ENCODE data around the gene SLC2A14. TPM values are rescaled to one million over a fixed set of nuclear protein-coding genes. Genes with fewer than 3 reads are reported as not detected.
"Not testable (repeated sequence)": the region's sequence is repeated elsewhere in the genome, so short reads cannot be mapped to it uniquely, and the experiment has no call there.

SLC2A14 gene
- total and polyA plus RNA-seq, 2 experiments from 2014 or later = not detected

DNA sequence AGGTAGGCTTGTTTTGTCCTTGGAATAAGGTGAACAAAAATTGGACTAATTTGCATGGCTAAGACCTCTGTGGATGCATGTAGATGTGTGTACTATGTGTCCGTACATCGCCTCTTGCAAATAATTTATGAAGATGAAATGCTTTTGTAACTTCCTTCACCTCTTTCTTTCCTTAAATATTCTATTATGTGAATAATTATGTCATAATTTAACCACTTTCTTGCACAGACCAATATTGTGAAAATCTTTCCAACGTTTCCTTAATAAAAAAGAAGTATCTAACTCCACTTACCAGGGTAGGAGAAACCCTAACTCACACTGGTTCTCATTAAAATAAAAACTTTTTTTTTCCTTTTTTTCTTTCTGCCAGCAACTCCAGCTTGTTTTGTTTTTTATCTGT is 79.5 kb downstream of the SLC2A14 start:
- Histone ChIP-seq H3F3A (ENCODE audit: insufficient read depth) (no peaks in the 10 kb centered on the region), H3K27me3 (replicated peaks; ENCODE audit: insufficient read depth) (peaks cover 33% of the 10 kb centered on the region), H3K27ac (no peak overlapping the region), H3K9ac (no peak overlapping the region), H3K4me2 (ENCODE audit: unreplicated experiment) (no peak overlapping the region), H3K36me3 (ENCODE audit: low read depth) (no peaks in the 10 kb centered on the region), H3K79me2 (ENCODE audit: insufficient read depth) (no peaks in the 10 kb centered on the region), H3K9me2 (ENCODE audit: insufficient read depth) (no peaks in the 10 kb centered on the region), H4K20me1 (ENCODE audit: insufficient read depth) (no peaks in the 10 kb centered on the region), H3K4me3 (no peak overlapping the region), H3K4me1 (ENCODE audit: insufficient read depth) (no peaks in the 10 kb centered on the region), H2AFZ (no peak overlapping the region), H3K9me3 (ENCODE audit: low read depth) (no peaks in the 10 kb centered on the region)
- TF ChIP-seq EZH2phosphoT487 (IDR thresholded peaks at IDR 0.05; ENCODE audit: insufficient read depth, low read depth) (no peak), EZH2 (IDR thresholded peaks at IDR 0.05; ENCODE audit: insufficient read depth, poor library complexity, severe bottlenecking) (no peak)
- in situ Hi-C loops (cut with MboI) = no loop called here
- no peak for DNase-seq
- WGBS, 2 experiments (ENCODE audit: low coverage in 1 of 2, low lambda C conversion rate in 2 of 2, missing lambda C conversion rate in 2 of 2) = 39 to 41% methylated on average over 3 of the region's 3 CpGs

DNA sequence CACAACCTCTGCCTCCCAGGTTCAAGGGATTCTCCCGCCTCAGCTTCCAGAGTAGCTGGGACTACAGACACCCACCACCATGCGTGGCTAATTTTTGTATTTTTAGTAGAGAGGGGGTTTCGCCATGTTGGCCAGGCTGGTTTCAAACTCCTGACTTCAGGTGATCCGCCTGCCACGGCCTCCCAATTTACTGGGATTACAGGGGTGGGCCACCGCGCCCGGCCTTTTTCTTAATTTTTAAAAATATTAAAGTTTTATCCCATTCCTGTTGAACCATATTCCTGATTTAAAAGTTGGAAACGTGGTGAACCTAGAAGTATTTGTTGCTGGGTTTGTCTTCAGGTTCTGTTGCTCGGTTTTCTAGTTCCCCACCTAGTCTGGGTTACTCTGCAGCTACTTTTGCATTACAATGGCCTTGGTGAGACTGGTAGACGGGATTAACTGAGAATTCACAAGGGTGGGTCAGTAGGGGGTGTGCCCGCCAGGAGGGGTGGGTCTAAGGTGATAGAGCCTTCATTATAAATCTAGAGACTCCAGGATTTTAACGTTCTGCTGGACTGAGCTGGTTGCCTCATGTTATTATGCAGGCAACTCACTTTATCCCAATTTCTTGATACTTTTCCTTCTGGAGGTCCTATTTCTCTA is 83.7 kb downstream of the SLC2A14 start, which contains the start of gene NANOG:
Gene NANOG (plus strand): TSS at position 519 of the 645 bp plus-strand sequence. CDS start 213 bp downstream, outside the sequence.
- H3K27ac ChIP-seq; H3K4me3 ChIP-seq; in situ Hi-C loops (cut with MboI); H3K4me2 ChIP-seq (ENCODE audit: unreplicated experiment); H2AFZ ChIP-seq; H3K4me1 ChIP-seq (ENCODE audit: insufficient read depth); H4K20me1 ChIP-seq (ENCODE audit: insufficient read depth); H3K36me3 ChIP-seq (ENCODE audit: low read depth); H3K79me2 ChIP-seq (ENCODE audit: insufficient read depth); DNase-seq; H3K9ac ChIP-seq; H3K9me3 ChIP-seq (ENCODE audit: low read depth); H3K9me2 ChIP-seq (ENCODE audit: insufficient read depth); H3F3A ChIP-seq (ENCODE audit: insufficient read depth): not testable (repeated sequence)
- 24% methylated on average over 12 to 13 of the region's 13 CpGs for WGBS, 2 experiments (ENCODE audit: low coverage in 1 of 2, low lambda C conversion rate in 2 of 2, missing lambda C conversion rate in 2 of 2)
- H3K27me3 ChIP-seq (replicated peaks; ENCODE audit: insufficient read depth) = peaks cover 58% of the 10 kb centered on the region

DNA sequence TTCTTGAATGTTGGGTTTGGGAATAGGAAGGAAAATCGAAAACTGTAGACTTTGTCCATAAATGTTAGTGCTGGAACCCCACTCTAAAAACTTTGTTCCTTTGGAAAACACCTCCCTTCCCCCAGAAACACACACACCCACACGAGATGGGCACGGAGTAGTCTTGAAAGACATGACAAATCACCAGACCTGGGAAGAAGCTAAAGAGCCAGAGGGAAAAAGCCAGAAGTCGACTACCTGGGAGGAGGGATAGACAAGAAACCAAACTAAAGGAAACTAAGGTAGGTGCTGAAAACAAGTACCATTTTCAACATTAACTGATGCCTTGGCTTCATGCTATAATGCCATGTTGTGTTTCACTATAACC is 84.4 kb downstream of the SLC2A14 start:
- H3K9me2 ChIP-seq (ENCODE audit: insufficient read depth) = no peaks in the 10 kb centered on the region
- DNase-seq = no peak
- H3K9ac ChIP-seq = no peak overlapping the region
- no peak overlapping the region for H3K27ac ChIP-seq
- H3K4me2 ChIP-seq (ENCODE audit: unreplicated experiment) = no peak overlapping the region
- H3K27me3 ChIP-seq (replicated peaks; ENCODE audit: insufficient read depth) = peaks cover 58% of the 10 kb centered on the region
- no peaks in the 10 kb centered on the region for H3K79me2 ChIP-seq (ENCODE audit: insufficient read depth)
- H3K9me3 ChIP-seq (ENCODE audit: low read depth) = no peaks in the 10 kb centered on the region
- no peaks in the 10 kb centered on the region for H3K4me1 ChIP-seq (ENCODE audit: insufficient read depth)
- no peaks in the 10 kb centered on the region for H3K36me3 ChIP-seq (ENCODE audit: low read depth)
- H3K4me3 ChIP-seq = no peak overlapping the region
- no peak overlapping the region for H2AFZ ChIP-seq
- H4K20me1 ChIP-seq (ENCODE audit: insufficient read depth) = no peaks in the 10 kb centered on the region
- no peaks in the 10 kb centered on the region for H3F3A ChIP-seq (ENCODE audit: insufficient read depth)
- in situ Hi-C loops (cut with MboI) = no loop called here
- TF ChIP-seq EZH2phosphoT487 (IDR thresholded peaks at IDR 0.05; ENCODE audit: insufficient read depth, low read depth) (no peak), EZH2 (IDR thresholded peaks at IDR 0.05; ENCODE audit: insufficient read depth, poor library complexity, severe bottlenecking) (no peak)
- 3 to 4% methylated on average over 4 of the region's 4 CpGs for WGBS, 2 experiments (ENCODE audit: low coverage in 1 of 2, low lambda C conversion rate in 2 of 2, missing lambda C conversion rate in 2 of 2)

- no peaks in the 10 kb centered on the region for H3F3A ChIP-seq (ENCODE audit: insufficient read depth)
- H2AFZ ChIP-seq = no peak overlapping the region
- no peak overlapping the region for H3K4me2 ChIP-seq (ENCODE audit: unreplicated experiment)
- H3K27ac ChIP-seq = no peak overlapping the region
- in situ Hi-C loops (cut with MboI) = no loop called here
- H3K36me3 ChIP-seq (ENCODE audit: low read depth) = no peaks in the 10 kb centered on the region
- H3K4me3 ChIP-seq = no peak overlapping the region
- peaks cover 58% of the 10 kb centered on the region for H3K27me3 ChIP-seq (replicated peaks; ENCODE audit: insufficient read depth)
- no peaks in the 10 kb centered on the region for H3K79me2 ChIP-seq (ENCODE audit: insufficient read depth)
- 29 to 31% methylated on average over 13 of the region's 13 CpGs for WGBS, 2 experiments (ENCODE audit: low coverage in 1 of 2, low lambda C conversion rate in 2 of 2, missing lambda C conversion rate in 2 of 2)
- no peaks in the 10 kb centered on the region for H3K9me3 ChIP-seq (ENCODE audit: low read depth)
- TF ChIP-seq EZH2phosphoT487 (IDR thresholded peaks at IDR 0.05; ENCODE audit: insufficient read depth, low read depth) = no peak
- no peak for TF ChIP-seq EZH2 (IDR thresholded peaks at IDR 0.05; ENCODE audit: insufficient read depth, poor library complexity, severe bottlenecking)
- H3K9ac ChIP-seq = no peak overlapping the region
- H3K9me2 ChIP-seq (ENCODE audit: insufficient read depth) = no peaks in the 10 kb centered on the region
- DNase-seq = peak; percentile 6
- no peaks in the 10 kb centered on the region for H4K20me1 ChIP-seq (ENCODE audit: insufficient read depth)
- no peaks in the 10 kb centered on the region for H3K4me1 ChIP-seq (ENCODE audit: insufficient read depth)
These were observed 85.0 kb downstream of the SLC2A14 start for GRCh38 chr12:7787574-7788293.

Measured in GM23248 (cell line).